HG03342 (cell line): Measurements from ENCODE around the gene LCE3A.

ENCODE experiments used
- ATAC-seq: cut with Tn5 transposase; IDR thresholded peaks from one replicate; pipeline ENCODE4 v1.9.1; 2021; ENCODE audit warnings: mild to moderate bottlenecking, moderate library complexity; ENCODE audit not compliant: unreplicated experiment

The LCE3A gene

GRCh38 chr1:152577168-152577567 lies 45.7 kb downstream of the LCE3A start:
- ATAC-seq, result no peak
